Gastroesophageal sphincter (tissue), 3 donors: ENCODE measurements around the gene PPP6R3.

ENCODE experiments used
- POLR2A ChIP-seq, 2 donors: fragments of 450-650 bp; IDR thresholded peaks; one replicate each; pipeline ENCODE4 v1.6.1; 2017; ENCODE audit warnings: antibody characterized with exemption in 2 of 2, mild to moderate bottlenecking in 2 of 2, moderate library complexity in 1 of 2
- POLR2AphosphoS5 ChIP-seq: sonication (generic); formaldehyde crosslinking; IDR thresholded peaks from one replicate; pipeline ENCODE4 v1.6.1; 2017; ENCODE audit warnings: antibody characterized with exemption
- TF ChIP-seq, protein P1 (sequence below), 4 experiments: fragments of 200-600 bp in 2 of 4; fragments of 450-650 bp in 2 of 4; sonication (generic) in 1 of 4; IDR thresholded peaks; one replicate each; pipeline ENCODE4 v1.5.1; 2017 to 2019; ENCODE audit warnings: antibody characterized with exemption in 4 of 4, mild to moderate bottlenecking in 2 of 4, moderate library complexity in 2 of 4

DNA sequence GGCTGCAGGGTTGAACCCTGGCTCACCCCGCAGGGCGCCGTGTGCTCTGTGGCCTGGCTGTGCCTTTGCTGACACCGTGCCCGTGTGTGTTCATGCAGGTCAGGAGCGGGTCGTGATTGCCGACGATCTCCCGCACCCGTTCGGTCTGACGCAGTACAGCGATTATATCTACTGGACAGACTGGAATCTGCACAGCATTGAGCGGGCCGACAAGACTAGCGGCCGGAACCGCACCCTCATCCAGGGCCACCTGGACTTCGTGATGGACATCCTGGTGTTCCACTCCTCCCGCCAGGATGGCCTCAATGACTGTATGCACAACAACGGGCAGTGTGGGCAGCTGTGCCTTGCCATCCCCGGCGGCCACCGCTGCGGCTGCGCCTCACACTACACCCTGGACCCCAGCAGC, 47.0 kb upstream of the PPP6R3 start:
- TF ChIP-seq, protein P1, sequence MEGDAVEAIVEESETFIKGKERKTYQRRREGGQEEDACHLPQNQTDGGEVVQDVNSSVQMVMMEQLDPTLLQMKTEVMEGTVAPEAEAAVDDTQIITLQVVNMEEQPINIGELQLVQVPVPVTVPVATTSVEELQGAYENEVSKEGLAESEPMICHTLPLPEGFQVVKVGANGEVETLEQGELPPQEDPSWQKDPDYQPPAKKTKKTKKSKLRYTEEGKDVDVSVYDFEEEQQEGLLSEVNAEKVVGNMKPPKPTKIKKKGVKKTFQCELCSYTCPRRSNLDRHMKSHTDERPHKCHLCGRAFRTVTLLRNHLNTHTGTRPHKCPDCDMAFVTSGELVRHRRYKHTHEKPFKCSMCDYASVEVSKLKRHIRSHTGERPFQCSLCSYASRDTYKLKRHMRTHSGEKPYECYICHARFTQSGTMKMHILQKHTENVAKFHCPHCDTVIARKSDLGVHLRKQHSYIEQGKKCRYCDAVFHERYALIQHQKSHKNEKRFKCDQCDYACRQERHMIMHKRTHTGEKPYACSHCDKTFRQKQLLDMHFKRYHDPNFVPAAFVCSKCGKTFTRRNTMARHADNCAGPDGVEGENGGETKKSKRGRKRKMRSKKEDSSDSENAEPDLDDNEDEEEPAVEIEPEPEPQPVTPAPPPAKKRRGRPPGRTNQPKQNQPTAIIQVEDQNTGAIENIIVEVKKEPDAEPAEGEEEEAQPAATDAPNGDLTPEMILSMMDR (IDR thresholded peaks at IDR 0.05) = no peak
- TF ChIP-seq POLR2AphosphoS5 (no peak), POLR2A (IDR thresholded peaks at IDR 0.05) (no peak)
